Prostate gland (tissue), 2 donors: ENCODE data around the gene MED16. TPM values are rescaled to one million over a fixed set of nuclear protein-coding genes. Genes with fewer than 3 reads are reported as not detected.

Experiments used
- DNase-seq: peaks from one replicate; pipeline ENCODE4 v3.0.0-alpha.2; 2019; ENCODE audit warnings: low spot score
- H3K27ac ChIP-seq, 2 donors: fragments of 200-600 bp; sonication (generic); 2 replicates each; pipeline ENCODE4 v1.5.1; 2017 to 2019
- H3K27me3 ChIP-seq: fragments of 200-600 bp; sonication (generic); replicated peaks from 2 replicates; pipeline ENCODE4 v1.5.1; 2019; ENCODE audit not compliant: insufficient read depth
- H3K36me3 ChIP-seq, 2 donors: fragments of 200-600 bp; sonication (generic); 1 replicate in 1 of 2; 2 replicates in 1 of 2; pipeline versions ENCODE4 v1.5.1 to v1.8.1; 2017 to 2019
- H3K4me1 ChIP-seq: fragments of 200-600 bp; sonication (generic); replicated peaks from 2 replicates; pipeline ENCODE4 v1.5.1; 2019
- H3K4me3 ChIP-seq, 2 donors: fragments of 200-600 bp; sonication (generic); 2 replicates each; pipeline ENCODE4 v1.5.1; 2017 to 2019
- H3K9me3 ChIP-seq: fragments of 200-600 bp; sonication (generic); 2 replicates; pipeline ENCODE4 v1.5.1; 2017
- CTCF ChIP-seq, 4 experiments: fragments of 200-600 bp in 2 of 4; fragments of 450-650 bp in 2 of 4; sonication (generic) in 2 of 4; IDR thresholded peaks; 1 replicate in 3 of 4; 2 replicates in 1 of 4; pipeline ENCODE4 v1.5.1; 2016 to 2019; ENCODE audit warnings: antibody characterized with exemption in 4 of 4, mild to moderate bottlenecking in 2 of 4, moderate library complexity in 2 of 4
- POLR2A ChIP-seq: fragments of 450-650 bp; IDR thresholded peaks from one replicate; pipeline ENCODE4 v1.6.1; 2016; ENCODE audit warnings: antibody characterized with exemption, mild to moderate bottlenecking
- POLR2AphosphoS5 ChIP-seq: sonication (generic); formaldehyde crosslinking; IDR thresholded peaks from one replicate; pipeline ENCODE4 v1.6.1; 2017; ENCODE audit warnings: antibody characterized with exemption
- WGBS: methylation state at CpG from one replicate; pipeline ENCODE4 v1.1.5; 2018; 5-methylcytosine and 5-hydroxymethylcytosine counted together
- intact Hi-C: fragments of 100-400 bp; cut with DNase I; formaldehyde crosslinking; loops from one replicate; pipeline ENCODE4 v1.14.2; 2022
- total RNA-seq, 2 donors: library from RNA; depleted of rRNA; stranded (reverse); fragments of >200 nt; gene quantifications; one replicate each; pipeline ENCODE4 v1.1.0, GENCODE V29; 2016

The MED16 gene
- total RNA-seq, 2 donors from 2014 or later: 65.1 to 114 TPM

DNA sequence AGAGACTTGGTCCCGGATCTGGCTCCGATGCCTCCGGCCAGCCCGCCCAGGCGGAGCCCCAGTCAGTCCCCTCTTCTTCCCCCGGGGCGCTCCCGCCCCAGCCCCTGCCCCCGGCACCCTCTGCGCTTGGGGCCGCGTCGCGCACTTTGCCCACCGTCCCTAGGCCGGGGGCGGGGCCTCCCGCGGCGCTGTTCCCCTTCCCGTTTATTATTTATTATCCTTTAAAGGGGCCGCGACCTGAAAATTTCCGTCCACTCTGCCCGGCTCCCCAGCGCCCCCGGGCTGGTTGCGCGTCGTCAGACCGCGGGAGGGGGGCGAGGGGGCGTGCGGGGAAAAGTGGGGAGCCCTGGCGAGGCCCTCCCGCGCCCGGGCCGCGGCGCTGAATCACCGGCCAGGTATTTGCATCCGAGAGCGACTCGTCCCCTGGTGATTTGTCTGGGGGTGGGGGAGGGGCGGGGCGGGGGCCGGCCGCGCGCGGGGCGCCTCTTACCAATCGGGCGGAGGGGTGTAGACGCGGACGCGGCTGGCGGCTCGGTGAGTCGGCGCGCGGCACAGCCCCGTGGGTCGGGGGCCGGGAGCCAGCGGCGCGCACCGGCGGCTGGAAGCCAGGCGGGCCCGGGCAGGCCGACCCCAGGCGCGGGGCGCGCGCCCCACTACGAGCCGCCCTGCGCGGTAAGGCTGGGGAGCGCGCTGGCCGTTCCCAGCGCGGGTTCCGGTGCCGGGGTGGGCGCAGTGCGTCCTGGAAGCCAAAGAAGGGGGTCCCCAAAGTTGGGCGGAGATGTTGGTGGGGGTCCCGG, 32.7 kb upstream of the MED16 start, which contains the start of gene ARID3A:
TSS of gene ARID3A (plus strand) at position 510 of the 797 bp plus-strand sequence. CDS start 3,494 bp downstream, outside the sequence.
- under 1% methylated on average over 81 of the region's 97 CpGs for WGBS
- H3K4me1 ChIP-seq: peaks cover 3% of the 10 kb centered on the region
- H3K27ac ChIP-seq: peak within 1 kb of the TSS; percentile 85 to 87
- no peaks in the 10 kb centered on the region for H3K36me3 ChIP-seq
- intact Hi-C loops: loop anchor here (1.0 kb wide), 1 partner anchor 57 kb away; no protein-coding TSS in a partner anchor
- TF ChIP-seq POLR2AphosphoS5 (peak; percentile 60), CTCF (IDR thresholded peaks at IDR 0.05) (peak in 1 of 4 experiments; percentile 12), POLR2A (no peak)
- peak; percentile 68 for DNase-seq
- no peaks in the 10 kb centered on the region for H3K27me3 ChIP-seq
- H3K4me3 ChIP-seq: peak within 1 kb of the TSS; percentile 87 to 92
- no peaks in the 10 kb centered on the region for H3K9me3 ChIP-seq

DNA sequence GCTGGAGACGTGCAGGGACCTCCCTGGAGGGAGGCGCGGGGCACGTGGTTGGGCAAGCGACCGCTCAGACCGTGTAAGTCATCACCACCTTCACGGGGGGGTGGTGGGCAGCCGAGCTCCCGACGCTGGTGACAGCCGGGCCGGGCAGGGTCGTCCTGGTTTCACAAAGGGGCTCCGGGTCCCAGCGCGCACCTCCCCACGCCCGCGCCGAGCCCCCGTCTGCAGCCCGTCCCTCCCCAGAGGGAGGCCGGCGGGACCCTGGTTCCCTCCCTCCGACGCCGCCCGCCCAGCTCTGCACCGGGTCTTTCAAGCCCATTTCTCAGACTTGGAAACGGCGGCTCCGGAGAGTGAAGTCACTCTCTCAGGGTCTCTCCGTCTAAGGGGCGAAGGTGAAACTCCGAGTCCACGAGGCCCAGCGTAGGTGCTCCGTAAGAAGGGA, 32.1 kb upstream of the MED16 start:
- intact Hi-C loops: loop anchor here (1.0 kb wide), 1 partner anchor 57 kb away; no protein-coding TSS in a partner anchor
- peak; percentile 38 for DNase-seq

GRCh38 chr19:924553-925086, 31.6 kb upstream of the MED16 start:
- intact Hi-C loops: loop anchor here (1.0 kb wide), 1 partner anchor 58 kb away; no protein-coding TSS in a partner anchor
- 14% methylated on average over 28 of the region's 31 CpGs for WGBS
- no peaks in the 10 kb centered on the region for H3K9me3 ChIP-seq
- TF ChIP-seq POLR2A: no peak
- no peak for TF ChIP-seq CTCF (IDR thresholded peaks at IDR 0.05)
- no peak for TF ChIP-seq POLR2AphosphoS5
- no peaks in the 10 kb centered on the region for H3K36me3 ChIP-seq
- H3K4me3 ChIP-seq: peak overlapping the region; percentile 87 to 92
- no peak overlapping the region for H3K27ac ChIP-seq
- H3K27me3 ChIP-seq: peaks cover 4% of the 10 kb centered on the region
- DNase-seq: no peak
- H3K4me1 ChIP-seq: peaks cover 3% of the 10 kb centered on the region

More for the DNA sequence above, 32.1 kb upstream of the MED16 start:
- peak overlapping the region; percentile 87 to 92 for H3K4me3 ChIP-seq
- no peaks in the 10 kb centered on the region for H3K9me3 ChIP-seq
- peaks cover 2% of the 10 kb centered on the region for H3K27me3 ChIP-seq
- peak overlapping the region; percentile 85 to 87 for H3K27ac ChIP-seq
- peaks cover 3% of the 10 kb centered on the region for H3K4me1 ChIP-seq
- 1% methylated on average over 39 of the region's 39 CpGs for WGBS
- no peaks in the 10 kb centered on the region for H3K36me3 ChIP-seq
- TF ChIP-seq POLR2A (no peak), CTCF (IDR thresholded peaks at IDR 0.05) (no peak), POLR2AphosphoS5 (no peak)

GRCh38 chr19:920051-920864, 27.3 kb upstream of the MED16 start:
- 3% methylated on average over 78 of the region's 84 CpGs for WGBS
- intact Hi-C loops: loop anchor here (2.0 kb wide), 2 partner anchors 57 to 149 kb away; no protein-coding TSS in a partner anchor
- no peaks in the 10 kb centered on the region for H3K9me3 ChIP-seq
- peak overlapping the region in 1 of 2 donors; percentile 16 for H3K4me3 ChIP-seq
- H3K4me1 ChIP-seq: peaks cover 7% of the 10 kb centered on the region
- no peak for DNase-seq
- no peak overlapping the region for H3K27ac ChIP-seq
- H3K36me3 ChIP-seq: no peaks in the 10 kb centered on the region
- H3K27me3 ChIP-seq: peaks cover 20% of the 10 kb centered on the region
- TF ChIP-seq CTCF (IDR thresholded peaks at IDR 0.05) (no peak), POLR2A (no peak), POLR2AphosphoS5 (no peak)
